Urothelium cell line (cell line): ENCODE results near the gene ZNF335.
"Not testable (repeated sequence)": the region's sequence is repeated elsewhere in the genome, so short reads cannot be mapped to it uniquely, and the experiment has no call there.

Source experiments
- DNase-seq: peaks from one replicate; pipeline ENCODE4 v3.0.0; 2011; ENCODE audit warnings: low spot score, mixed read lengths
- FAIRE-seq: peaks from 2 replicates; lab custom pipeline; 2011; peaks lifted over from hg19 to GRCh38; lab: Jason Lieb, UNC

ZNF335 gene

GRCh38 chr20:45934586-45935415 lies 37.2 kb downstream of the ZNF335 start, which contains the start of gene PCIF1:
Gene PCIF1 (plus strand): TSS chr20:45934683. CDS start chr20:45939000, 4,317 bp downstream.
- DNase-seq (peak; percentile 99), FAIRE-seq (peak; percentile 61)

GRCh38 chr20:45934046-45934585 lies 37.9 kb downstream of the ZNF335 start:
- FAIRE-seq = no peak
- DNase-seq = peak; percentile 62

GRCh38 chr20:45933266-45934045 lies 38.5 kb downstream of the ZNF335 start:
- FAIRE-seq (no peak), DNase-seq (peak; percentile 91)

- not testable (repeated sequence) for DNase-seq, FAIRE-seq
Measured at GRCh38 chr20:45931680-45932079, 40.3 kb downstream of the ZNF335 start.

GRCh38 chr20:45927071-45927878 lies 44.7 kb downstream of the ZNF335 start:
- FAIRE-seq = no peak
- no peak for DNase-seq

GRCh38 chr20:45926731-45927070 lies 45.3 kb downstream of the ZNF335 start:
- DNase-seq (no peak), FAIRE-seq (no peak)

- no peak for FAIRE-seq
Measured at GRCh38 chr20:45925821-45926506, 46.0 kb downstream of the ZNF335 start.

GRCh38 chr20:45924391-45925261 lies 47.4 kb downstream of the ZNF335 start:
- DNase-seq = no peak
- no peak for FAIRE-seq

More at GRCh38 chr20:45925821-45926506, 46.0 kb downstream of the ZNF335 start:
- DNase-seq = no peak

- FAIRE-seq = no peak
- no peak for DNase-seq
Measured at GRCh38 chr20:45921337-45922189, 50.4 kb downstream of the ZNF335 start.

GRCh38 chr20:45920462-45921336 lies 51.3 kb downstream of the ZNF335 start:
- no peak for DNase-seq
- no peak for FAIRE-seq

- no peak for FAIRE-seq
Measured at GRCh38 chr20:45919542-45920399, 52.2 kb downstream of the ZNF335 start.

GRCh38 chr20:45918779-45919537 lies 53.0 kb downstream of the ZNF335 start:
- DNase-seq (no peak), FAIRE-seq (no peak)

More at GRCh38 chr20:45919542-45920399, 52.2 kb downstream of the ZNF335 start:
- DNase-seq = no peak

GRCh38 chr20:45918182-45918737 lies 53.7 kb downstream of the ZNF335 start:
- FAIRE-seq (no peak), DNase-seq (no peak)

GRCh38 chr20:45917790-45918141 lies 54.2 kb downstream of the ZNF335 start:
- DNase-seq = no peak
- FAIRE-seq = no peak

- FAIRE-seq (no peak), DNase-seq (no peak)
Measured at GRCh38 chr20:45913116-45913515, 58.9 kb downstream of the ZNF335 start.

GRCh38 chr20:45912344-45912682 lies 59.7 kb downstream of the ZNF335 start:
- no peak for FAIRE-seq
- DNase-seq = no peak
